ENCODE results near the gene ASPDH. TPM values are rescaled to one million over a fixed set of nuclear protein-coding genes. Genes with fewer than 3 reads are reported as not detected.
A peak's percentile ranks its signal among the peaks of the same experiment; 100 is the strongest.

Gene ASPDH
- total and polyA plus RNA-seq, 2 experiments from 2014 or later = not detected

- Histone ChIP-seq H3K27me3 (replicated peaks; ENCODE audit: insufficient read depth) (no peaks in the 10 kb centered on the region), H3K79me2 (ENCODE audit: insufficient read depth) (no peaks in the 10 kb centered on the region), H3K9me3 (ENCODE audit: low read depth) (no peaks in the 10 kb centered on the region), H3K9me2 (ENCODE audit: insufficient read depth) (no peaks in the 10 kb centered on the region), H2AFZ (no peak overlapping the region), H3K9ac (no peak overlapping the region), H3K4me3 (no peak overlapping the region), H3K36me3 (ENCODE audit: low read depth) (no peaks in the 10 kb centered on the region), H3F3A (ENCODE audit: insufficient read depth) (no peaks in the 10 kb centered on the region), H4K20me1 (ENCODE audit: insufficient read depth) (no peaks in the 10 kb centered on the region), H3K4me1 (ENCODE audit: insufficient read depth) (no peaks in the 10 kb centered on the region), H3K27ac (no peak overlapping the region), H3K4me2 (ENCODE audit: unreplicated experiment) (peak overlapping the region; percentile 79)
- no peak for TF ChIP-seq EZH2phosphoT487 (IDR thresholded peaks at IDR 0.05; ENCODE audit: insufficient read depth, low read depth)
- TF ChIP-seq EZH2 (IDR thresholded peaks at IDR 0.05; ENCODE audit: insufficient read depth, poor library complexity, severe bottlenecking) = no peak
- WGBS, 2 experiments (ENCODE audit: low coverage in 1 of 2, low lambda C conversion rate in 2 of 2, missing lambda C conversion rate in 2 of 2) = 85 to 89% methylated on average over 17 of the region's 17 CpGs
- in situ Hi-C loops (cut with MboI) = no loop called here
- DNase-seq = no peak
Measured at GRCh38 chr19:50477751-50478515, 35.8 kb downstream of the ASPDH start.

- no peaks in the 10 kb centered on the region for H3F3A ChIP-seq (ENCODE audit: insufficient read depth)
- H2AFZ ChIP-seq = peak overlapping the region; percentile 98
- TF ChIP-seq EZH2phosphoT487 (IDR thresholded peaks at IDR 0.05; ENCODE audit: insufficient read depth, low read depth) = no peak
- no peak for TF ChIP-seq EZH2 (IDR thresholded peaks at IDR 0.05; ENCODE audit: insufficient read depth, poor library complexity, severe bottlenecking)
- peak overlapping the region; percentile 83 for H3K4me3 ChIP-seq
- H3K4me2 ChIP-seq (ENCODE audit: unreplicated experiment) = peak overlapping the region; percentile 79
- in situ Hi-C loops (cut with MboI) = no loop called here
- H3K4me1 ChIP-seq (ENCODE audit: insufficient read depth) = no peaks in the 10 kb centered on the region
- H3K9me3 ChIP-seq (ENCODE audit: low read depth) = no peaks in the 10 kb centered on the region
- no peak for DNase-seq
- no peak overlapping the region for H3K27ac ChIP-seq
- H3K79me2 ChIP-seq (ENCODE audit: insufficient read depth) = no peaks in the 10 kb centered on the region
- H4K20me1 ChIP-seq (ENCODE audit: insufficient read depth) = no peaks in the 10 kb centered on the region
- H3K9ac ChIP-seq = peak overlapping the region; percentile 77
- no peaks in the 10 kb centered on the region for H3K9me2 ChIP-seq (ENCODE audit: insufficient read depth)
- no peaks in the 10 kb centered on the region for H3K27me3 ChIP-seq (replicated peaks; ENCODE audit: insufficient read depth)
- no peaks in the 10 kb centered on the region for H3K36me3 ChIP-seq (ENCODE audit: low read depth)
- WGBS, 2 experiments (ENCODE audit: low coverage in 1 of 2, low lambda C conversion rate in 2 of 2, missing lambda C conversion rate in 2 of 2) = 1 to 5% methylated on average over 16 to 20 of the region's 20 CpGs
Measured at GRCh38 chr19:50476907-50477238, 36.8 kb downstream of the ASPDH start.

GRCh38 chr19:50476224-50476906, 37.3 kb downstream of the ASPDH start, which contains the start of the genes EMC10 and GARIN5A:
TSS of gene EMC10 (plus strand) at chr19:50476507. CDS start at chr19:50476545, 38 bp downstream.
TSS of gene GARIN5A (minus strand) at chr19:50476848. CDS start at chr19:50476388, 460 bp downstream.
- Histone ChIP-seq H3K9ac (peak within 1 kb of the TSS; percentile 77), H3K4me1 (ENCODE audit: insufficient read depth) (no peaks in the 10 kb centered on the region), H3K4me2 (ENCODE audit: unreplicated experiment) (peak within 1 kb of the TSS; percentile 79), H3F3A (ENCODE audit: insufficient read depth) (no peaks in the 10 kb centered on the region), H3K27ac (no peak within 1 kb of the TSS), H3K79me2 (ENCODE audit: insufficient read depth) (no peaks in the 10 kb centered on the region), H3K9me3 (ENCODE audit: low read depth) (no peaks in the 10 kb centered on the region), H3K27me3 (replicated peaks; ENCODE audit: insufficient read depth) (no peaks in the 10 kb centered on the region), H3K4me3 (peak within 1 kb of the TSS; percentile 83), H3K9me2 (ENCODE audit: insufficient read depth) (no peaks in the 10 kb centered on the region), H2AFZ (peak within 1 kb of the TSS; percentile 98), H4K20me1 (ENCODE audit: insufficient read depth) (no peaks in the 10 kb centered on the region), H3K36me3 (ENCODE audit: low read depth) (no peaks in the 10 kb centered on the region)
- in situ Hi-C loops (cut with MboI) = no loop called here
- peak; percentile 89 for DNase-seq
- 2 to 5% methylated on average over 52 to 58 of the region's 58 CpGs for WGBS, 2 experiments (ENCODE audit: low coverage in 1 of 2, low lambda C conversion rate in 2 of 2, missing lambda C conversion rate in 2 of 2)
- TF ChIP-seq EZH2phosphoT487 (IDR thresholded peaks at IDR 0.05; ENCODE audit: insufficient read depth, low read depth) (no peak), EZH2 (IDR thresholded peaks at IDR 0.05; ENCODE audit: insufficient read depth, poor library complexity, severe bottlenecking) (no peak)

GRCh38 chr19:50475736-50476223, 37.9 kb downstream of the ASPDH start:
- Histone ChIP-seq H3K9me3 (ENCODE audit: low read depth) (no peaks in the 10 kb centered on the region), H3K9me2 (ENCODE audit: insufficient read depth) (no peaks in the 10 kb centered on the region), H2AFZ (no peak overlapping the region), H3K4me1 (ENCODE audit: insufficient read depth) (no peaks in the 10 kb centered on the region), H3K9ac (no peak overlapping the region), H3K36me3 (ENCODE audit: low read depth) (no peaks in the 10 kb centered on the region), H3K79me2 (ENCODE audit: insufficient read depth) (no peaks in the 10 kb centered on the region), H3K4me2 (ENCODE audit: unreplicated experiment) (no peak overlapping the region), H3K4me3 (no peak overlapping the region), H3K27me3 (replicated peaks; ENCODE audit: insufficient read depth) (no peaks in the 10 kb centered on the region), H3K27ac (no peak overlapping the region), H4K20me1 (ENCODE audit: insufficient read depth) (no peaks in the 10 kb centered on the region), H3F3A (ENCODE audit: insufficient read depth) (no peaks in the 10 kb centered on the region)
- TF ChIP-seq EZH2phosphoT487 (IDR thresholded peaks at IDR 0.05; ENCODE audit: insufficient read depth, low read depth) (no peak), EZH2 (IDR thresholded peaks at IDR 0.05; ENCODE audit: insufficient read depth, poor library complexity, severe bottlenecking) (no peak)
- WGBS, 2 experiments (ENCODE audit: low coverage in 1 of 2, low lambda C conversion rate in 2 of 2, missing lambda C conversion rate in 2 of 2) = 56 to 61% methylated on average over 25 to 29 of the region's 29 CpGs
- in situ Hi-C loops (cut with MboI) = no loop called here
- no peak for DNase-seq

Data from GM23248 (cell line).